ENCODE results near the gene NUBPL.
"Not testable (repeated sequence)": the region's sequence is repeated elsewhere in the genome, so short reads cannot be mapped to it uniquely, and the experiment has no call there.

Gene NUBPL

DNA sequence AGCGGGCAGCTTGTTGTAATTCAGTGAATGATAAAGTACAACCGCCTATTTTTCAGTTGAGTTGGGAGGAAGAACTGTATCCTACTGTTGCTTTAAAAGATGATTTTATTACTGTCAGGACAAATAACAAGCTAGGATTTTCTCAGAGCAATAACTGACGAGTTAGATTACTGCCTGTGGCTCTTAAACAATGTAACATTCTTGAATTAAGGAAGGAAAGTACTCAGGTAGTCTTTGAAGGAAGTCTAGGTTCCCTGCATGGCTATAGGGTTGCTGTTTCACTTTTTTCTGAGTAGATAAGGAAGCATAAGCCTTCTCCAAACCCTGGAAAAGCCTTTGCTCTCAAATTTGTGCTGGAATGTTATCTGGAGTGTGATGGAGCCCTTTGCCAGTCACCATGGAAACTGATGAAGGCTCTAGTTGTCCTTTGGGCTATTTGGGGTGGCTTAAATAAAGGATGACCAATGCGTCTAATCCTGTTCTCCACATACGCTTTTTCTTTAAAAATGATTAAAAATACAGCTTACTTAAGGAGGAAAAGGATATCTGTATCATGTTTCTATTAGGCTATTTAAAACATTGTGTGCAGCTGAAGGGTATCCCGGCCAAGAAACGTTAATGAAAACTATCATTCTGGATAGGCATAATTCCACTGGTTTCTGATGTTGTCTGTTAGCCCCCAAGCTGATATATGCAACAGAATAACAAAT, 17.7 kb downstream of the NUBPL start:
- DNase-seq: no peak

DNA sequence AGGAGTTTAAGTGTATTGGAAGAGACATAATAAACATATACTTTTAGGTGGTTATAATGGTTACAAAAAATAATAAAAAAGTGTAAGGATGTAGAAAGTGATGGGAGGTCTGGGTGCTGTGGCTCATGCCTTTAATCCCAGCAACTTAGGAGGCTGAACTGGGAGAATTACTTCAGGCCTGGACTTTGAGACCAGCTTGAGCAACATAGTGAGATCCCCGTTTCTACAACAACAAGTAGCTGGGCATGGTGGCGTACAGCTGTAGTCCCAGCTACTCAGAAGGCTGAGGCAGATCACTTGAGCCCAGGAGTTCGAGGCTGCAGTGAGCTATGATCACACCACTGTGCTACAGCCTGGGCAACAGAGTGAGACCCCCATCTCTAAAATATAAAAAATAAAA, 19.0 kb downstream of the NUBPL start:
- no peak for DNase-seq

GRCh38 chr14:31582286-31582691, 21.1 kb downstream of the NUBPL start:
- DNase-seq: peak; percentile 72

GRCh38 chr14:31582836-31583452, 21.7 kb downstream of the NUBPL start:
- no peak for DNase-seq

DNA sequence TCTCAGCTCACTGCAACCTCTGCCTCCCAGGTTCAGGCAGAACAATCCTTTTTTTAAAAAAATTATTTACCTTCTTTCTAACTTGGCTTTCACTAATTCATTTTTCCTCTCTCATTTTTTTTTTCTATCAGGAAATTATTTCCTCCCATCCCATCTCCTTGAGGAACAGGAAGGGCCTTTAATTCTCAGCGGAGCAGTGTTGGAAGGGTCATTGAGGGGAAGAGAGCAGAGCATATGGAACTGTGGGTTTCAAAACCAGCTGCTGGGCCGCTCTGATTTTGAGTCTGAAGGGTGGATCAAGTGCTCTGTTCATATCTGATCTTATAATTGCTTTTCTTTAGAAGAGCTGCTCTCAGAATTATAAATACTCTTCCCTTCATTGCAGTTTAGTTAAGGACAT, 29.0 kb downstream of the NUBPL start:
- no peak for DNase-seq

DNA sequence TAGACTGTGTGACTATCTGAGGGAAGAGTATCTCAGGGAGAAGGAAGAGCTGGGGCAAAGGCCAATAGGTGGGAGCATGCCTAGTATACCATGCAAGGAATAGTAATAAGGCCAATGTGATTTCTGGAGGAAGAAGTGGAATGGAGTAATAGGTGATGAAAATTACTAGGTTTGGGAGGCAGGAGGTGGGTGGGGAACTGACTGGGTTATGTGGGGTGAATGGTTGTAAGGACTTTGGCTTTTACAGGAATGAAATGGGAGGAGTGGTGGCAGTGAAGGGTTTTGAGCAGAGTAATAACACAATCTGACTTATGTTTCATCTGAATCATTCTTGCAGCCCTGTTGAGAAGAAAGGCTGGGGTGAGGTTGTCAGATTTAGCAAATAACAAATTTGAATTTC, 30.9 kb downstream of the NUBPL start:
- DNase-seq: no peak

DNA sequence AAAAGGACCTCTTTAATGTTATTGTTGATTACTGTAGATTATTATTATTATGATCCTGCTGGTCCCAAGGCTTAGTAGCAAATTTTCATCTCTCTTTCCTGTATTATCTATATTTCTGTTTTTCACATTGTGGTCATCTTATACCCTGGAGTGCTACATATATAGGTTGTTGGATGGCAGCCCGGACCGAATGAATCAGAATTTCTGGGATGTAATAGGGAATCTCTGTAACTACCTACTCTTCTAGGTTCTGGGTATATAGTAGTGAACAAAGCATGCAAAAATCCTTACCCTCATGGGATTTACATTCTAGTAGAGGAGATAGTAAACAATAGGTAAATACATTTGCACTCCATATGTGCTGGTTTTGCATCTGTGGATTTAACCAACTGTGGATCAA, 31.4 kb downstream of the NUBPL start:
- no peak for DNase-seq

- DNase-seq: no peak
Observed at GRCh38 chr14:31596342-31597095, 35.3 kb downstream of the NUBPL start.

DNA sequence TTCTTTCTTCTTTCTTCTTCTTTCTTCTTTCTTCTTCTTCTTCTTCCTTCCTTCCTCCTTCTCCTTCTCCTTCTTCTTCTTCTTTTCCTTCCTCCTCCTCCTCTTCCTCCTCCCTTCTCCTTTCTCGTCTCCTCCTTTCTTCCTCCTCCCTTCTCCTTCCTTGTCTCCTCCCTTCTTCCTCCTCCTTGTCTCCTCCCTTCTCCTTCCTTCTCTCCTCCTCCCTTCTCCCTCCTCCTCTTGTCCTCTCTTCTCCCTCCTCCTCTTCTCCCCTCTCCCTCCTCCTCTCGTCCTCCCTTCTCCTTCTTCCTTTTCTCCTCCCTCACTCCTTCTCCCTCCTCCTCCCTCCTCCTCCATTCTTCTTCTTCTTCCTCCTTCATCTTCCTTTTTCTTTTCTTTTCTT, 44.5 kb downstream of the NUBPL start:
- no peak for DNase-seq

- no peak for DNase-seq
Observed at GRCh38 chr14:31611778-31612433, 50.7 kb downstream of the NUBPL start.

GRCh38 chr14:31613188-31613587, 52.0 kb downstream of the NUBPL start:
- DNase-seq: no peak

GRCh38 chr14:31618884-31619283, 57.7 kb downstream of the NUBPL start:
- not testable (repeated sequence) for DNase-seq

GRCh38 chr14:31619440-31619839, 58.2 kb downstream of the NUBPL start:
- no peak for DNase-seq

GRCh38 chr14:31620898-31621297, 59.7 kb downstream of the NUBPL start:
- not testable (repeated sequence) for DNase-seq

- no peak for DNase-seq
Observed at GRCh38 chr14:31622060-31622459, 60.9 kb downstream of the NUBPL start.

DNA sequence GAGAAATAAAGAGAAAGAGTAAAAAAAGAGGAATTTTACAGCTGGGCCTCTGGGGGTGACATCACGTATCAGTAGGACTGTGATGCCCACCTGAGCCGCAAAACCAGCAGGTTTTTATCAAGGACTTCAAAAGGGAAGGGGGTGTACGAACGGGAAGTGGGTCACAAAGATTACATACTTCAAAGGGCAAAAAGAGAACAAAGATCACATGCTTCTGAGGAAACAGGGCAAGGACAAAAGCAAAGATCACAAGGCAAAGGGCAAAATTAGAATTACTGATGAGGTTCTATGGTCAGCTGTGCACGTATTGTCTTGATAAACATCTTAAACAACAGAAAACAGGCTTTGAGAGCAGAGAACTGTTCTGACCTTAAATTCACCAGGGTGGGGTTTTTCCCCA, 91.7 kb downstream of the NUBPL start:
- DNase-seq: not testable (repeated sequence)

- no peak for DNase-seq
Observed at GRCh38 chr14:31657917-31658316, 96.7 kb downstream of the NUBPL start.

GRCh38 chr14:31659278-31659677, 98.1 kb downstream of the NUBPL start:
- DNase-seq: no peak

- no peak for DNase-seq
Observed at GRCh38 chr14:31660191-31660590, 99.0 kb downstream of the NUBPL start.

GRCh38 chr14:31660728-31661127, 99.5 kb downstream of the NUBPL start:
- no peak for DNase-seq

DNA sequence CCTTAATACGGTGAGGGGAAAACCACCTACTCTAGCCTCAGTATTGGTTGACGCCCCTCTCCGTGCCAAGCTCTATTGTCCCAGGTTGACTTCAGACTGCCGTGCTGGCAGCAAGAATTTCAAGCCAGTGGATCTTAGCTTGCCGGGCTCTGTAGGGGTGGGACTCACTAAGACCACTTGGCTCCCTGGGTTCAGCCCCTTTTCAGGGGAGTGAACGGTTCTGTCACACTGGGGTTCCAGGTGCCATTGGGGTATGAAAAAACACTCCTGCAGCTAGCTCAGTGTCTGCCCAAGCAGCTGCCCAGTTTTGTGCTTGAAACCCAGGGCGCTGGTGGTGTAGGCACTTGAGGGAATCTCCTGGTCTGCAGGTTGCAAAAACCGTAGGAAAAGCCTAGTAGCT, 107.1 kb downstream of the NUBPL start:
- DNase-seq: no peak

DNA sequence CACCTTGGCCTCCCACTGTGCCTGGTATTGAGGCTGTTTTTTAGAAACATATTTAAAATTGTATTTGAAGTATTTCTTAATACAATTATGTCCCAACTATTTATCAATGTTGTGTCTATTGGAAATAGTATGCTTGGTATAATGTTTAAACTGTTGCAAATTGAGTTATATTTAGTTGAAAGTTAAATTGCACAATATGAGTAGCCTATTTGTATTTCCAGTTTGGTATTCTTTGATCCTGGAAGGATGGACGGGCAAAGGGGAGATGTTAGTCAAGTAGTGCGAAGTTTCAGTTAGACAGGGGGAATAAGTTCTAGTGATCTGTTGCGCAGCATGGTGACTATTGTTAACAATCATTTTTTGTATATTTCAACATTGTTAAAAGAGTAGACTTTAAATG, 111.5 kb downstream of the NUBPL start:
- no peak for DNase-seq

DNA sequence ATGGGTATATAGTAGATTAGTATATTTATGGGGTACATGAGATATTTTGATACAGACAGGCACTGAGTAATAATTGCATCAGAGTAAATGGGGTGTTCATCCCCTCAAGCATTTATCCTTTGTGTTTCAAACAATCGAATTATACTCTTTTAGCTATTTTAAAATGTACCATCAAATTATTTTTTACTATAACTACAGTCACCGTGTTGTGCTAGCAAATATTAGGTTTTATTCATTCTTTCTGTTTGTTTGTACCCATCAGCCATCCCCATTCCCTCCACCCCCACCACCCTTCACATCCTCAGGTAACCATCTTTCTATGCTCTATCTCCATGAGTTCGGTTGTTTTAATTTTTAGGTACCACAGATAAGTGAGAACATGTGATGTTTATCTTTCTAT, 115.8 kb downstream of the NUBPL start:
- no peak for DNase-seq

- no peak for DNase-seq
Observed at GRCh38 chr14:31677630-31678029, 116.4 kb downstream of the NUBPL start.

Data from midbrain (tissue), 1 donor.